IMR-90 (cell line): ENCODE measurements around the gene SYNGR4. TPM values are rescaled to one million over a fixed set of nuclear protein-coding genes. Genes with fewer than 3 reads are reported as not detected.

Experiments
- CEBPB ChIP-seq: IDR thresholded peaks from 2 replicates; pipeline ENCODE4 v1.6.1; 2012; ENCODE audit warnings: low read depth, low read length, improper control_type of control experiment
- FOS ChIP-seq: fragments of 150-350 bp; IDR thresholded peaks from 2 replicates; pipeline ENCODE4 v1.6.1; 2016; ENCODE audit warnings: low read depth, low read length
- MAFK ChIP-seq: IDR thresholded peaks from 2 replicates; pipeline ENCODE4 v1.6.1; 2012; ENCODE audit warnings: low read depth, low read length, improper control_type of control experiment
- SMC3 ChIP-seq: fragments of 150-350 bp; IDR thresholded peaks from 2 replicates; pipeline ENCODE4 v1.6.1; 2016; ENCODE audit warnings: low read depth, mild to moderate bottlenecking, antibody characterized with exemption, low read length, moderate library complexity
- polyA plus RNA-seq, 3 experiments: library from polyadenylated mRNA; depleted of rRNA; stranded (reverse); fragments of >200 nt; gene quantifications; 2 replicates each; pipeline ENCODE4 v1.2.3, GENCODE V29; 2012; ENCODE audit warnings: low replicate concordance in 1 of 3
- total RNA-seq: library from RNA; depleted of rRNA; stranded (reverse); fragments of >200 nt; gene quantifications from 2 replicates; pipeline ENCODE4 v1.2.3, GENCODE V29; 2012

The SYNGR4 gene
- total and polyA plus RNA-seq, 2 of the 4 experiments (the other 2 are of a cell fraction) = not detected

- TF ChIP-seq FOS (no peak), SMC3 (no peak), CEBPB (no peak), MAFK (no peak)
These were observed 42.3 kb upstream of the SYNGR4 start (continued) for GRCh38 chr19:48321622-48322591.
